SU-DHL-6 (cell line): Measurements from ENCODE around the gene LRRC56.

Experiments
- H2AFZ ChIP-seq: fragments of 200-600 bp; sonication (generic); 2 replicates; pipeline ENCODE4 v1.6.1; 2014; ENCODE audit warnings: low read depth, mild to moderate bottlenecking, moderate library complexity, mixed read lengths, antibody characterized with exemption, low read length; ENCODE audit not compliant: severe bottlenecking
- H3F3A ChIP-seq: fragments of 200-600 bp; shearing (Covaris generic); 2 replicates; pipeline ENCODE4 v1.6.0; 2016; ENCODE audit warnings: antibody characterized with exemption, mild to moderate bottlenecking; ENCODE audit not compliant: insufficient read depth
- H3K27ac ChIP-seq: fragments of 200-600 bp; sonication (generic); 2 replicates; pipeline ENCODE4 v1.5.1; 2016; ENCODE audit warnings: low read depth, mild to moderate bottlenecking, low read length, moderate library complexity, mixed read lengths
- H3K27me3 ChIP-seq: fragments of 200-600 bp; sonication (generic), shearing (Covaris generic); 2 replicates; pipeline ENCODE4 v1.6.0; 2014; ENCODE audit warnings: mild to moderate bottlenecking, low read length
- H3K36me3 ChIP-seq: fragments of 200-600 bp; sonication (generic); 2 replicates; pipeline ENCODE4 v1.6.1; 2014; ENCODE audit warnings: mild to moderate bottlenecking, low read length, mixed read lengths
- H3K4me2 ChIP-seq: fragments of 300-600, 200-600 bp; shearing (Covaris generic), sonication (generic); 2 replicates; pipeline ENCODE4 v1.6.0; 2014; ENCODE audit warnings: low read length, low read depth, mild to moderate bottlenecking; ENCODE audit not compliant: poor library complexity, severe bottlenecking
- H3K4me3 ChIP-seq: fragments of 200-600 bp; sonication (generic); 2 replicates; pipeline ENCODE4 v1.5.1; 2014; ENCODE audit warnings: antibody characterized with exemption, low read length, mild to moderate bottlenecking, mixed read lengths; ENCODE audit not compliant: insufficient read depth, poor library complexity, severe bottlenecking
- H3K79me2 ChIP-seq: fragments of 200-600 bp; sonication (generic); 2 replicates; pipeline ENCODE4 v1.6.1; 2014; ENCODE audit warnings: mild to moderate bottlenecking, low read length, moderate library complexity; ENCODE audit not compliant: insufficient read depth
- H3K9ac ChIP-seq: fragments of 200-600 bp; sonication (generic); 2 replicates; pipeline ENCODE4 v1.7.0; 2014; ENCODE audit warnings: mild to moderate bottlenecking, low read length
- H3K9me2 ChIP-seq: fragments of 200-600 bp; sonication (generic); replicated peaks from 2 replicates; pipeline ENCODE4 v1.6.1; 2014; ENCODE audit warnings: low read length; ENCODE audit not compliant: insufficient read depth
- H3K9me3 ChIP-seq: fragments of 200-600 bp; sonication (generic); 2 replicates; pipeline ENCODE4 v1.6.1; 2014; ENCODE audit warnings: low read length, mixed read lengths; ENCODE audit not compliant: insufficient read depth
- H4K20me1 ChIP-seq: fragments of 200-600 bp; sonication (generic); 2 replicates; pipeline ENCODE4 v1.6.1; 2014; ENCODE audit warnings: low read depth, mild to moderate bottlenecking, antibody characterized with exemption, low read length, moderate library complexity, mixed read lengths
- EZH2phosphoT487 ChIP-seq: fragments of 200-600 bp; sonication (generic), shearing (Covaris generic); conservative IDR thresholded peaks from 2 replicates; pipeline ENCODE4 v1.6.1; 2018; ENCODE audit warnings: mild to moderate bottlenecking, antibody characterized with exemption, low read length, moderate library complexity, mixed read lengths
- TF ChIP-seq, protein P1 (sequence below): fragments of 200-600 bp; sonication (generic); IDR thresholded peaks from one replicate; pipeline ENCODE4 v1.5.1; 2017; ENCODE audit warnings: antibody characterized with exemption, mild to moderate bottlenecking, low read length, moderate library complexity; ENCODE audit not compliant: insufficient read depth, poor library complexity, severe bottlenecking

LRRC56 gene

DNA sequence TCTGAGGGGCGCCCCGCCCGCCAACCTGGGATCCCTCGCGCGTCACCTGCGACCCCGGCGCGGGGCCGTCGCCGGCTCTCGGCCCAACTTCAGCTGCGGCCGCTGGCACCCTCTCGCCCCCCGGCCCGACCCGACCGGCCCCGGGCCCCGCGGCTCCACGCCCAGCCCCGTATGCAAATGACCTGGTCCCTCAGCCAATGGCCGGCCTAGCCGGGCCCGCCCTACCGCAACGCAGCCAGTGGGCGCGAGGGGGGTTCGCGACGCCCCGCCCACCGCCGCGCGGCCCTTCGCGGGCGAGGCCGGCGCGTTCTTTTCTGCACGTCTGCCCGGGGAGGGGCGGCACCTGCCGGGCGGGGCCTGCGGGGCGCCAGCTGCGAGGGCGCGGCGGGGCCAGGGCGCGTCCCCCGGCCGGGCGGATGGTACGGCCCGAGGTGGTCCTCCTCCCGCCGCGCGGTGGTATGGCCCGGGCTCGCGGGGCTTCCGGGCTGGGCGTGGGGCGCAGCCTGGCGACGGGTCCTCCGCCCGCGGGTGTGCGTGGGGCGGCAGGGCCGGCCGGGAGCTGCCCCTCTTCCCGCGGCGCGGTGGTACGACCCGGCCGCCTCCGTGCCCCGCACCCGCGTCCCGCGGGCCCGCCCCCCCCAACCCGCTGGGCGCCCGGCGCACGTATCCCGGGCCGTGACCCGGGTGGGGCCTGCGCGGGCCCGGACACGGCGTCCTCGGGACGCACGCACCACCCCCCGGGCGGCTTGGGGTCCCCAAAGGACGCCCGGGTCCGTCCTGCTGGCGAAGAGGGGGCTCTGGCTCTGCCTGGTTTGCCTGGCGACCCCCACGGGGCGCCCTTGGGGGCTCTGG is 31.2 kb downstream of the LRRC56 start:
- Histone ChIP-seq H3K9me2 (no peaks in the 10 kb centered on the region), H3K27ac (peak overlapping the region; percentile 8; the same call in 1 of the 2 replicates), H4K20me1 (no peaks in the 10 kb centered on the region), H3K4me3 (peak overlapping the region; percentile 67), H3K9me3 (no peaks in the 10 kb centered on the region), H3F3A (no peaks in the 10 kb centered on the region; the same call in 1 of the 2 replicates), H3K79me2 (no peaks in the 10 kb centered on the region), H3K27me3 (no peaks in the 10 kb centered on the region), H3K9ac (peak overlapping the region; percentile 79), H3K36me3 (no peaks in the 10 kb centered on the region), H3K4me2 (peak overlapping the region; percentile 72), H2AFZ (peak overlapping the region; percentile 65)
- TF ChIP-seq, protein P1, sequence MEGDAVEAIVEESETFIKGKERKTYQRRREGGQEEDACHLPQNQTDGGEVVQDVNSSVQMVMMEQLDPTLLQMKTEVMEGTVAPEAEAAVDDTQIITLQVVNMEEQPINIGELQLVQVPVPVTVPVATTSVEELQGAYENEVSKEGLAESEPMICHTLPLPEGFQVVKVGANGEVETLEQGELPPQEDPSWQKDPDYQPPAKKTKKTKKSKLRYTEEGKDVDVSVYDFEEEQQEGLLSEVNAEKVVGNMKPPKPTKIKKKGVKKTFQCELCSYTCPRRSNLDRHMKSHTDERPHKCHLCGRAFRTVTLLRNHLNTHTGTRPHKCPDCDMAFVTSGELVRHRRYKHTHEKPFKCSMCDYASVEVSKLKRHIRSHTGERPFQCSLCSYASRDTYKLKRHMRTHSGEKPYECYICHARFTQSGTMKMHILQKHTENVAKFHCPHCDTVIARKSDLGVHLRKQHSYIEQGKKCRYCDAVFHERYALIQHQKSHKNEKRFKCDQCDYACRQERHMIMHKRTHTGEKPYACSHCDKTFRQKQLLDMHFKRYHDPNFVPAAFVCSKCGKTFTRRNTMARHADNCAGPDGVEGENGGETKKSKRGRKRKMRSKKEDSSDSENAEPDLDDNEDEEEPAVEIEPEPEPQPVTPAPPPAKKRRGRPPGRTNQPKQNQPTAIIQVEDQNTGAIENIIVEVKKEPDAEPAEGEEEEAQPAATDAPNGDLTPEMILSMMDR: no peak
- no peak for TF ChIP-seq EZH2phosphoT487

DNA sequence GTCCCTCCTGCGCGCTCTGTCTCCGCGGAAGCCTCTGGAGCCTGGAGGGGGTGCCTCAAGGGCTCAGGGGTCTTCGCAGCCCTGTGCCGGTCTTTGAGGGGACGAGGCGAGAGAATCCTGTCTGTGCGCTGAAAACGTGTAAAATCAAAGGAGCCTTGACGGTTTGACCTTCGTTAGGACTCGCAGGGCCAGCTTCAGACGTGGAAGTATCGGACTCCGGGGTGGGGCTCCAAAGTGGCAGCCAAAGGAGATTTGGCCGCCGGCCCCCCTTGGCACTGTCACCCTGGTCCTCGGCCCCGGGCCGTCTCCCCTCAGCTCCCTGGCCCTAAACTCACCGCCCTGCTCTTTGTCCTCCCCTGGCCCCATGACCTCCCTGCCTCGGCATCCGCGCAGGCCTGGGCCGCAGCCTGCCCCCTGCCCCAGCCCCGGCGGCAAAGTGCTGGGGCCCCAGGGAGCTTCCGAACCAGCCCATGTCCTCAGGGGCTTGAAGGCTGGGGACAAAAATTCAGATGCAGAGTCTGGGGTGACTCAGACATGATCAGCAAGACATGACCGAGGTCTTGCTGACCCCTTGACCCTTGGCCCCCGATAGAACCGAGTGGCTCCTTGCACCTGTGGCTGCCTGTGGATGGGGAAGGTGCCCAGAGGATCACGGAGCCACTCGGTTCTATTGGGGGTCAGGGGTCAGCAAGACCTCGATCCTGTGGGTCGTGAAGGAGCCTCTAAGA is 32.0 kb downstream of the LRRC56 start:
- H3K4me2 ChIP-seq: peak overlapping the region; percentile 72
- H2AFZ ChIP-seq: peak overlapping the region; percentile 32
- no peaks in the 10 kb centered on the region for H3K79me2 ChIP-seq
- H3F3A ChIP-seq: peaks cover under 1% of the 10 kb centered on the region; the same call in 1 of the 2 replicates
- H4K20me1 ChIP-seq: no peaks in the 10 kb centered on the region
- TF ChIP-seq EZH2phosphoT487: no peak
- TF ChIP-seq, protein P1: no peak
- no peaks in the 10 kb centered on the region for H3K27me3 ChIP-seq
- peak overlapping the region; percentile 79 for H3K9ac ChIP-seq
- no peaks in the 10 kb centered on the region for H3K9me2 ChIP-seq
- no peaks in the 10 kb centered on the region for H3K9me3 ChIP-seq
- H3K36me3 ChIP-seq: no peaks in the 10 kb centered on the region
- H3K27ac ChIP-seq: peak overlapping the region; percentile 8; the same call in 1 of the 2 replicates
- H3K4me3 ChIP-seq: peak overlapping the region; percentile 67

DNA sequence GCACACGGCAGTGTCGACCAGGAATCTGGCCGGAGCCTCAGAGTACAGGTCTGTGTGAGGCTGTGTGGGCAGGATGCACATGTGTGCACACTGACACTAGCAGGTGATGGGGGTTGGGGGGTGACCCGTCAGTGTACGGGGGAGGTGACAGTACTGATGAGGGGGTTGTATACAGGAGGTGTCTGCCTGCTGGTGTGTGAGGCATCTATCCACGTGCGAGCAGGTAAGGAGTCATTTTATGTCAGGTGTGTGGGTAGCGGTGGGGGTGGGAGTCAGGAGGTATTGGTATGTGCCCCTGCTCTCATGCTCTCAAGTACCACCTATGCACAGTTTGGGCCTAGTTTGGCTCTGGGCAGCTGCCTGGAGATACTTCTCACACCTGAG is 34.5 kb downstream of the LRRC56 start:
- Histone ChIP-seq H3K27me3 (no peaks in the 10 kb centered on the region), H3K4me3 (no peak overlapping the region), H4K20me1 (no peaks in the 10 kb centered on the region), H3K9me3 (no peaks in the 10 kb centered on the region), H3K9me2 (no peaks in the 10 kb centered on the region), H3K79me2 (peaks cover 1% of the 10 kb centered on the region), H2AFZ (no peak overlapping the region), H3F3A (peaks cover 3% of the 10 kb centered on the region; the same call in 1 of the 2 replicates), H3K9ac (no peak overlapping the region), H3K4me2 (no peak overlapping the region), H3K27ac (no peak overlapping the region), H3K36me3 (no peaks in the 10 kb centered on the region)
- no peak for TF ChIP-seq EZH2phosphoT487
- TF ChIP-seq, protein P1: no peak
